HG03439 (cell line): ENCODE results near the gene COX7B2.

Experiments
- ATAC-seq: cut with Tn5 transposase; IDR thresholded peaks from one replicate; pipeline ENCODE4 v1.9.1; 2021; ENCODE audit warnings: mild to moderate bottlenecking, moderate library complexity; ENCODE audit not compliant: unreplicated experiment

The COX7B2 gene, protein sequence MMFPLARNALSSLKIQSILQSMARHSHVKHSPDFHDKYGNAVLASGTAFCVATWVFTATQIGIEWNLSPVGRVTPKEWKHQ

DNA sequence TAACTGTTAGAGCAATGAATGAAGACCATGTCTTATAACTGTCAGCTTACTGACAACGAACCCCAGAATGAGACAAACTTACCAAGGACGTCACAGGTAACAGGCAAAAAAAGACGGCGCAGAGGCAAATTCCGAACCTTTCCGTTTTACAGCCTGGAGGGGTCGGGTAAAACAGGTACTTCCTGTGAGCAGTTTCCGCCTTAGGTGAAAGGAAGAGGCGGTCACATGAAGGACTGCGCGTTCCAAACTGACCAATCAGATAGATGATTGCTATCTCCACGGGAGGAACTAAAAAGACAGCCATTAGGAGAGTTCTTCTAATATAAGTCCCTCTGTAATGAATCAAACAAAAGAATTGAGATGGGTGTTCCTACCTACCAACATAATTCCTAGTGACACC lies at the start of gene COX7B2:
Gene COX7B2 (minus strand): TSS at position 168 of the 400 bp plus-strand sequence. CDS start 174,053 bp downstream, outside the sequence.
- no peak for ATAC-seq

DNA sequence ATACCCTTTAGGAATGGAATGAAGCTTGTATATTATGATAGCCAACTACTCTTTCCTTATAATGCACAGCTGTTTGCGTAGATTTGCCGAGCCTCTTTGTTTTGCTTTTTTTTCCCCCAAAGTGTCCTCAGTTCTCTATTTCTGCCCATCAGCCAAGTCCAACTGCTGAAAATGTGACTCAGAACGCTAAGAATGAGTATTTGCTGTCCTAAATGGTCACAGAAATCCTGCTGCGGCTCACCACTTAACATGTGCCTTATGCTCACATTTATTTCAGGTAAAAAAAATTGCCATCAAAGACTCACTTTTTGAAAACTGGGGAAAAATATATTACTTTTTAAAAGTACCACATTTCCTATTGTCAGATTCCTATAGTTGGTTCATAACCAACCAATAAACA lies 47.4 kb upstream of the COX7B2 start:
- no peak for ATAC-seq

DNA sequence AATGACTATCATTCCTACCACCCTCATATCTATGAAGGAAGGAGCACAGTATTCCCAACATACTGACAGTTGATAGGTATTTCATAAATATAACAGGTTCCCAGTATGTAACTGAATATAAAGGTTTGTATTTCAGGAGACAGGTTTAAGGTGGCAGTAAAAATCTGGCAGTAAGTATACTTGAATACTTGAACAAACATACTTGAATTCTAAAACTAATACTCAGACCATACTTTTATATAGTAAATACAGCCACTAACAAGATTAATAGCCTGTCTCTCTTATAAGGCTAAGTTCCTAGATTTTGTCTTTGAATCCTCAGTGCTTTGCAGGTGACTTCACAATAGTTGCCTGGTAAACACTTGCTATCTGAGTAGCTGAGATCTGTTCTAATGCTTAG lies 46.6 kb upstream of the COX7B2 start:
- no peak for ATAC-seq

DNA sequence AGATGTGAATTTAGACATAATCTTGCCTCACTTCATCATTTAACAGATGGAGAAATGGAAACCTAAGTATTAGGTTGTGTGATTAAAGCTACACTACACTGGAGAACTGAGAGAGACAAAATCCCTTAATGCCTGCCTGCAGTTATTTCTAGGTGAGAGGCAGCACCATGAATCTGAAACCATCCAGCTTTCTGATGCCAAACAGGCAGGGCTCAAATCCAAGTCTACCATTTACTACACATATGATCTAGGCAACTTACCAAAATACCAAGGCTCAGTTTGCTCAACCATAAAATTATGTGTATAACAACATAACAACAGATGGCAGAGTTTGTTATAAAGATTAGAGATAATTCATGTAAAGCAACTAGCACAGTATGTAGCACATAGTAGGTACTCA lies 45.6 kb upstream of the COX7B2 start:
- no peak for ATAC-seq

DNA sequence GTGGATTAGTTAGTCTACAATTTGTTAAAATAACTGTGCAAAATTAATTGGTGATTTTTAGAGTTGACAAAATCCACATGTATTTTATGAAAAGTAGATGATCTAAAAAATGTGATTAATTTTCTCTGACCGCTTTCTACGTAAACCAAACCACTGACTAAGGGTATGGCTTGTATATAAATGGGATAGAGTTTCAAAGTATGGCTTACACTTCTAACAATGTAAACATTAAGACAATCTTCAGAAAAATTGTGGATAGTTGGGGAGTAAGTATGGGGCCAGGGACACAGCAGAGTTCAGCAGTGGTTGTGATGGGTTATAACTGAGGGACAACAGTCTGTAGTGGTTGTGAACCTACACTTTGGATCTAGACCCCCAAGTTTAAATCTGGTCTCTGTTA lies 44.5 kb upstream of the COX7B2 start:
- no peak for ATAC-seq

DNA sequence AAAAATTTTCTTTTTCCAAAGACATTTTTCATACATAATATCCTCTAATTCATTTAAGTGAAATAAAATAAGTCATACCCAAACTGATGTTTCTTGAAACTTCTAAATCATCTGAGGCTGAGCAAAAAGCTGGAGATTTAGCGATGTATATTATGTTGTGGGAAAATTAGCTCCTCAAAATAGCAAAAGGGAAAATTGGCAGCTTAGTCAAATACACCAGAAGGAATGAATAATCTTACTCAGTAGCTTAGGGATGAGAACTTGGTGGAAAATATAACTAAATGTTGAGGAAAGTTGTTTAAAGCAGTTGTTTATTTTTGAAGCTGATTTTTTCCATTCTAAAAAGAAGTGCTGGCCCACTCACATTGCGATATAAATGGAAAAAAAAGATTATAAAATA lies 43.4 kb upstream of the COX7B2 start:
- ATAC-seq: no peak

DNA sequence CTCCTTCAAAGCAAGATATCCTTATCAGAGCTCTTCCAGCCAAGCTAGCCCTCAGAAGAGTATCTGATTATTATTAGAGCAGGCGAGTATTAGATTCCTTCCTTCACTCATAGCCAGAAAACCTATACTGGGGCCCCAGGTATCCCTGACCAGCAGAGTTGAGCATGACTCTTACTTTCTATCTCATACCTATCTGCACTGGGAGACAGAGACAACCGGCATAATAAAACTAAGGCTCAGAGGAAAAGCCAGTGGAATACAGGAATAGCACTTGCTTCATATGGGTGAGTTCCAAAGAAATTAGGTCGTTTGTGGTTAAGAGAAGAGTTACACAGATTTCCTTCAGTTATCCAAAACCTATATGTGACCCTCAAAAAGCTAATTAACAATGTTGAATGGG lies 41.8 kb upstream of the COX7B2 start:
- no peak for ATAC-seq

DNA sequence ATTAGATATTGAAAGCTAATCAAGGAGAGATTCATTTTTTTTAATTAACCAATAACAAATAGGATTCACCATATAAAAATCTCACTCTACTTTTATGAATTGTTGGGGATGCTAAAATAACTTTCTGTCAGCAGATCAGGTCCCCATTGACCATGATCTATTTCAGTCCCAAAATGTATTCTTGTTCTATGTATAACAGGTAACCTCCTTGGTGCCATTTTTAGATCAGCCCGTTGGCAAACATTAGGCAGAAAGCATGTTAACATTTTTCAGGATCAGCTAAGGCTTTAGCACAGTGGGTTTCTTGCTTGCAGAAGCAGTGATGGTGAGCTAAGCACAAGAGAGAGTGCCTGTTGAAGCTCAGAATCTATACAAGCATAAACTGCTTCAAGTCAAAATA lies 40.8 kb upstream of the COX7B2 start:
- ATAC-seq: no peak

DNA sequence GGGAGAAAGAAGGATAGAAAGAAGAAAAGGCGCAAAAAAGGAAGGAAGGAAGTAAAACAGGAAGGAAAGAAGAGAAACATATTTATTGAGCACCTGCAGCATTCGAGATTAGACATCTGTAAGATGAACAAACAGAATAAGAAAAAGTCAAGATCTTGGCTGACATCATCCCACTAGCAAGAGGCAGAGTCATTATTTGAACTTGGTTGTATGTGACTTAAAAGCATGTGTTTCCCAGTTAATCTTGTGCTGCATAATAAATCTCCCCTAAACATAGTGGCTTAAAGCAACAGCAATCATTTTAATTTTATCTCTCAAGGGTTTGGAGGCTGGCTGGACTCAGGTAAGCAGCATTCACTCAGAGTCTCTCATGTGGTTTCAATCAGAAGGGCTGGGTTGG lies 38.5 kb upstream of the COX7B2 start:
- no peak for ATAC-seq

DNA sequence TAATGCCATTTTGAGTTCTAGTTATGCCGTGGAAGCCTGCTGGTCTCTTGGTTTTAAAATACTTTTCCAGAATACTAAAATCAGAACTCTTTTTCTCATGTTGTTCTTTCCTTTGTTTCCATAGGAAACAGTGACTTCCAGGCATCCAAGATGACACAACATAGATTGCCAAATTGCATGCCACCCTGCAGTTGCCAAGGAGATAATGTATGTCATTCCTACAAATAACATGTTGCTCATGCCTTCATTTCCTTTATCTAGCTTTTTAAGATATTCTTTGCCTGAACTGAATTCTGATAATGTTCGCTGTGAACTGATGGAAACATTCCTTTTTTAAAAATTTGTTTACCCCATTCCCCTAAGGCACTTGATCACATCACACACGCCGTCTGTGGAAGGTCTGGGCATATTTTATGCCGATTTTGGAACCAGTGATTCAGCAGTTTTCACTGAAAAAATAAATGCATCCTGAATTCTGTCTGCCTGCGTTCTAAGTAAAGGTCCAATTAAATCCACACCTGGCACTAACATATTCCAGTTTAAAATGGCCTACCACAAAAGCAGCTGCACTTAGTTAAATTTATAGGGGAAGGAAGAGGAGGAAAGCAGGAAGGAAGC lies 38.0 kb upstream of the COX7B2 start:
- ATAC-seq: no peak

DNA sequence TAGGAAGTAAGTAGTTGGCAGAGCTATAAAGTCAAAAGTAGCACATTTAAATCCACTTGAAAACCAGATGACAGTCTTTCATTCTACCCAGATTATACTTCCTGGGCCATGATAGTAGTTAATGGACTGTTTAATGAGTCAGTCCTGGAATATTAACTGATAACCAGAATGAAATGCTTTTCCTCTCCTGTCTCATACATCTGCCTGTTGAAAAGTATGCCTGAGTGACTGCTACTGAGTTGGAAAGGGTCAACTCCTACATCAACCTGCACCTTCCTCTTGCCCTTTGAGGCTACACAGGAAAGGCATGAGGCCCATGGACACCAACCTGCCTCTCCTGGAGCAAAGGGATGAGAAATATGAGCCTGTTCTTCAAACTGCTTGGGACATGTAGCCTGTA lies 36.0 kb upstream of the COX7B2 start:
- ATAC-seq: no peak

DNA sequence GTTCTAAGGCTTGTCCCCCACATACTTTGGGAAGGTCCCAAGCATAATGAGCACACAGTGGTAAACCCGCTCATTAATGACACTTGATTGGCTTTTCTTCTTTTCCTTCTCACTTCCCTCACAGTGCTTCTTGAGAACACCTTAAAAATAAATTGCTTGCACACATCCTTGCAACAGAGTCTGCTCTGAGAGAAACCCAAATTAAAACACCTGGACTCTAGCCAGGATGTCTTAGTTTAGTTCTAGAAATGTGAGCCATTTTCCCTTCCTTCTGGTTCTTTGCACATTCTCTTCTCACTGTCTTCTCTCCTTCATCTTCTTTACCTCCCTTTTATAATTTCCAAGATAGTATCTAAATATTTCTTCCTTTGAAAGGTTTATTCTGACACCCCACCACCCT lies 35.3 kb upstream of the COX7B2 start:
- no peak for ATAC-seq

DNA sequence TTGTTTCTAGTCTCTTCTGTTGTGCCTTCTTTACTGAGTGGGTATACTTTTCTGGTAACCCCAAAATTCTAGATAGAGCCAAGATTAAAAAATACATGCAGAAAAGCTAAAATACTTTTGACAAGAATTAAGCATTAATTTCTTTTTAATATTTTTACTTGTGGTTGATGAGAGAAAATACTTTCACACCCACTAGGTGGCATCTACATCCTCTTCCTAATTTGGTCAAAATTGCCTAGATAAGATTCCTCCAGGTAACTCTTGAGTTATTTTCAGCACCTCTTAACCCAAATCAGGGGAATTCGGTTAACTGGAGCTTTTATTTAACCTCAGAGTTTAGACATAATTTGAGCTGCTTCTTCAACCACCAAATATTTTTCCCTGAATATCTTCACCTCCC lies 28.4 kb upstream of the COX7B2 start:
- no peak for ATAC-seq

DNA sequence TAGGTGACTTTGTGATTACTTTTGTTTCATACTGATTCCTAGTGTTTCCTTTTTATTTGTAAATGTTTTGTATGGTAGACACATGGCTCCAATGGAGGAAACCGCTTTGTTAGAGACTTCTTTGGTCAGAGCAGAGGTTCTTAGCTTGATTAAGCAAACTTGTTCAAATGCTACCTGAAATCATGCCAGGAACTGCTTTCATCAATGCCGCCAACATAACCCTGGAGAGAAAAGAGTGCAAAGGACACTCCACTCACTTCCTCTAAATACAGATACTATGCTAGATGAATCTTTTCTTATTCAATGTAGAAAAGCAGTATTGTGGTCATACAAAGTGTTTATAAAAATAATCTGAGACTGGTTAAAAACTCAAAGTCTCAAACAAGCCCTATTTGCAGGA lies 25.7 kb upstream of the COX7B2 start:
- ATAC-seq: no peak

DNA sequence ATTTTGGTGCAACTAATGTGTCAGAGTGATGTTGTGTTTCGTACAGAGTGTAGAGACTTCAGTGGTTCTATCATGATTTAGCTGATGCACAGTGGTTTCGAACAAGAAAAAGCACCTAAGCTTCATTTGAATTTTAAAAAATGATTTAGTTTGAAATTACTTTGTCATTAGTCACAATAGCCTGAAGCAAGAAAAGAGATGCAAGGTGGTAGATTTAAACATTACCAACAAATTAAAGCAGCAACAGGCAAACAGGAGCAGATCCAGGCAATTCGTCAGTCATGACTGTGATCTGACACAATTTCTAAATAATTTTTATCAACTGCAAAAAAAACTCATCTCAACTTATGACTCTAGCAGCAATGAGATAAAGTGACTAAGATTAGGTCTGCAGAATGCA lies 24.6 kb upstream of the COX7B2 start:
- no peak for ATAC-seq

DNA sequence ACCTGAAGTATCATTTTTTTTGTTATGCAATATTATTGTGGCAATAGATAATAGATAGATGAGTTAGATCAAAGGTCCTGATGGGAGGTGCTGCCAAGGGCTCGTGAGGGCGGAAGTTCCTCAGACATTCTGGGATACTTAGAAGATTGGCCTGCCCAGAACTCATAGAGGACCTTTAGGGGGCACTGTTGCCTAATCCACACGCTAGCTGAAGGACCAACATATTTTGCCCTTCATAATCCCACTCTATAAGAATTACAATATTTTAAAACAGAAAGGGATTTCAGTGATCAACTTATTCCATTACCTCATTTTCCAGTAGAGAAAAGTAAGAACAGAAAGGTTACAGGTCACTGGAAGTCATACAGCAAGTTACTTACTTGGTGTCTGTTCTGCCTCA lies 22.9 kb upstream of the COX7B2 start:
- peak; percentile 79 for ATAC-seq

DNA sequence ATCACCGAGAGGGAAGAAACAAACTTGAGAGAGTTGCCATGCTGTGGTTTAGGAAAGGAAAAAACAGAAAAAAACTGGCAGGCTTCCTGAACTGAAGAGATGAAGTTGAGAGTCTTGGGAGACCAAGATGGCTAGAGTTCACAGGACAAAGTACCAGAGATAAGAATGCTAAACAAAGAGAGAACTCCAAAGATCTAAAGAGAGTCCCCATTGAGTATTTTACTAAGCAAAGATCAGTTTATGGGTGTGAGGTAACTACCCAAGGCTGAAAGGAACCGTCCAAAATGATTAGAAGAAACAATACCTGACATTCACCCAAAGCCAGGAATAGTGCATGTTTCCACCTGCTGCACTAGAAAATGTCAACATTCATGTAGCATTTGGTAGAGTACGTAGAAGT lies 21.8 kb upstream of the COX7B2 start:
- ATAC-seq: no peak

DNA sequence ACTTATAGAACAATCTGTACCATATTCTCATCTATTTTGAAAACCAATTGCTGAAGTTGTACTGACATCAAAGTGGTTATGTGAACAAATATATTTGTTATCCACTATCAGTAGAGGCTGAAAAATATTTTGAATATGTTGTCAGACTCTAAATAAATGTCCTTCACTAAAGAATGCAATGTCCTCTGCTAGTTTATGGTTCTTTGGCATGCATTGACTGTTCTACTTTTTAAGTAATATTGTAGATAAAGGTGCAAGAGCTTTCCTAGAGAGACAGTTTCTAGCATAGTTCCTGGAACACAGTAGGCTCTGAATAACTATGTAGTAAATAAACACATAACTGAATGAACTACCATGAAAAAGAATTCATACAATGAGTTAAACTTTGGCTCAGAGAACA lies 18.2 kb upstream of the COX7B2 start:
- no peak for ATAC-seq

DNA sequence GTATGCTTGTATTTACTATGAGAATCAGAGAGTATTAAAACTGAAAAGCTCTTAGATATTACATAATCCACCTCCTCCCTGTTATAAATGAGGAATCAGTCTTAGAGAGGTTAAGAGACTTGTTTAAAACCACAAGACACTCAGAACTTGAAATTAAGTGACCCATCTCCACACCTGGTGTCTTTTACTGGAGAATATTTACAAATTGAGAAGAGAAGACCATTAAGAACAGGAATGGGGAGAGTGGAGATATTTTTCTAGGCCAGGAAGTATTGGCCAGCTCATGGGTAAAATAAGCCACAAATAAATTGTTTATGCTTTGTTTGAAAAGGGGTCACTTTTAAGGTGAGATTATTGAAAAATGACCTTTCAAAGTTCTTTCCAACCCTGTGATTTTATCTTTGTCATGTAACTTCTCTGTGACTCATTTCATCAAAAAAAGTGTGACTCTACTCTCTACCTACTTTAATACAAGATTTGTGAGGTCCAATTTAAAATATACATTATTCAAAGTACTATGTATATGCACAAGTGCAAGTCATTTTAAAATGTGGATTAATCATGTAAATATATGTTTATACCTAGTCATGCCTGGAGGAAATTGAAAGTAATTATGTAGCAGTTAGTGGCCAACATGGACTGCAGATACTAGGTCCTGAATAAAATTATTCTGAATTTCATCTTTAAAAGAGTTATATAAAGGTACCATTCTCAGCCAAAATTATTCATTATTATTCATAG lies 15.9 kb upstream of the COX7B2 start:
- ATAC-seq: no peak

DNA sequence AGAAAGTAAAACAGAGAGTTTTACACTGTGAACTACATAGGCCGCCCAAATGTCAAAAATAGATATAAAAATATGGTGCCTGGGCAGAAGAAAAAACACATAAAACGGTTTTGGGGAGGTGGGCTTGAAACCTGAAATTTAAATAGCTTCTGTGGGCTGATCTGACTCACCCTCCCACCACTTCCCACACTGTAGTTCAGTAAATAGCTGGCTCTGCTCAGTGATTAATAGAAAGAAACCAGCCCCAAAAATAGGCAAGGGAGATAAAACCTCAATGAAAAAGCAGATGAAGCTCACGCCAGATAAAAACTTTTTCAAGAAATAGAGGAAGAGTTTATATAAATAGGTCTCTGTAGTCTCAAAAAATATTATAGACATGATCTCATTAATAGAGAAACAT lies 13.2 kb upstream of the COX7B2 start:
- ATAC-seq: no peak

DNA sequence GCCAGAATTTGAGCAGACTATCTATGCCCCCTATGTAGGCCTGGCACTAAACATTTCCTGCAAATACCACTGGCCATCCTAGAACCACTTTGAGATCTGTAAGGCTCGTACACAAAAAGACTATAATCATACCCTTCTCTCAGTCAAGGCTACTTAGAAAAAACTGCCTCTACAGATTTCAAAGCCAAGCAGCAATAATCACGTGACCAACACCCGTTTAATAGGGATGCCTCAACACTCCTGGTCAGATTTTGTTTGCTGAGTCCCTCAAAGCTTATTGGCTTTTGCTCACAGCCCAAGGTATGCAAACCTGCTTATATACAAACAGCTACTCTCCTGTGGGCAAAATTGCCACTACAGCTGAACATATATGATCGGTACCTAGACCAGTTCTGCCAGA lies 897 bp downstream of the COX7B2 start:
- ATAC-seq: no peak

DNA sequence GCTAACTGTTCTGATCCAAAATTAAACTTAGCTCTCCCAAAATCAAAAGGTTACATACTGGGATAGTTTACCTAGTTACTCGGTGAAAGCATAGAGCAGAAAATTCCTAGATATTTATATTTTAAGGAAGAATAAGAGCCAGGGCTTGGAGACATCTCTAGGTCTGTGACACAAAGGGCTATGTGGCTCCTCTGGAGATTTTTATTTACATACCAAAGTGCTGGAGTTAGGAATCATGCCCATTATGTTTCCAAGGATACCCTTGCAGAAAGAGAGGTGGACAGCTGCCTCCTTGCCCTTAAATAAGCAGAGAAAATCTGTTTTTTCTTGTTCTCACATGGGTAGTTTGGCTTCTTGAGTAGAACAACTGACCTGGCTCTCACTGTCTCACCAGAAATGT lies 9.0 kb downstream of the COX7B2 start:
- ATAC-seq: no peak

DNA sequence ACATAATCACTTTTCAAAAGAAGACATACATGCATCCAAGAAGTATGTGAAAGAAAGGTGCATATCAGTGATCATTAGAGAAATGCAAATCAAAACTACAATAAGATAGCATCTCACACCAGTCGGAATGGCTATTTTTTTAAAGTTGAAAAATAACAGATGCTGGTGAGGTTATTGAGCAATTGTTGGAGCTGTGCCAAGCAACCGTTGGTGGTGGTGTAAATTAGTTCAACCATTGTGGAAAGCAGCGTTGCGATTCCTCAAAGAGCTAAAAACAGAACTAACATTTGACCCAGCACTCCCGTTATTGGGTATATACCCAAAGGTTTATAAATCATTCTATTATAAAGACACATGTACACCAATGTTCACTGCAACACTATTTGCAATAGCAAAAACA lies 14.2 kb downstream of the COX7B2 start:
- ATAC-seq: no peak
